ENCODE data around the gene PXYLP1.

GRCh38 chr3:141311496-141312353 is 80.1 kb downstream of the PXYLP1 start:
- no peak for TF ChIP-seq EZH2 (IDR thresholded peaks at IDR 0.05; ENCODE audit: insufficient read depth, poor library complexity, severe bottlenecking)
- TF ChIP-seq EZH2phosphoT487 (IDR thresholded peaks at IDR 0.05; ENCODE audit: insufficient read depth, low read depth) = no peak

Data from GM23248 (cell line).